Stimulated activated CD4-positive, alpha-beta T cell treated with anti-CD3 and anti-CD28 coated beads, Interleukin-2, amount 100 ng/mL, for 4 hours (primary cell): ENCODE data around the gene CFLAR.
"Not testable (repeated sequence)": the region's sequence is repeated elsewhere in the genome, so short reads cannot be mapped to it uniquely, and the experiment has no call there.

Experiments used
- DNase-seq: peaks from one replicate; pipeline ENCODE4 v3.0.0-alpha.2; 2020; ENCODE audit warnings: low read depth

Gene CFLAR

DNA sequence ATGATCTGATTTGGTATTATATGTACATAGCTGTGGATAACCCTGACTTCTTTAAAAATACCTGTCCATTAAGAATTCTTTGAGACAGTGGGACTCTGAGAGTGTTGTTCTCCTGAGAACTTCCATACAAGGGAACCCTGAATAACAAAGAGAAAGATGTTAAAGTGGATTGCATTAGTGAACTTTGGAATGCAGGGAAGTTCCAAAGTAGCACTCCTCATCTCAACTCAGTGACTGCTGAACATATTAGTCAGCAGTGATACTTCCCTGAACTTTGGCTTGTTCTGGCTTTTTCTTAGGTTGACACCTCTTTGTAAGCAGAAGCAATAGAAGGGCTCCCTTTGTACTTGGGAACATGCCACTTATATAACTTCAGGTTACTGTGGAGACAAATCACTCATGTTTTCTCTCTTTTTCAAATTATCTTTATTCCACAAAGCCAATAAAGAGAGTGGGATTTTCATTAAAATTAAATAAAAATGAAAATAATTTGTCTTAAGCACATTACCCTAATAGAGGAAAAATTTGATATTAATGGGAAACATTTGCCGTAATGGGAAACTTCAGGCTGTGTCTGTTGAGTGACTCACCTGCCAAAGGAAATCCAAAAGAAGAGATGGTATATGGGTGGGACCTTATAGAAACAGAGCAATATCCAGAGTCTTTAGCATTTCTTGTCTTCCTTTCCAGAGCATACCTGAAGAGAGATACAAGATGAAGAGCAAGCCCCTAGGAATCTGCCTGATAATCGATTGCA lies 33.3 kb downstream of the CFLAR start:
- DNase-seq, result no peak

- DNase-seq, result not testable (repeated sequence)
Observed at GRCh38 chr2:201149821-201150165, 33.8 kb downstream of the CFLAR start.

GRCh38 chr2:201150454-201151020 lies 34.6 kb downstream of the CFLAR start:
- no peak for DNase-seq

GRCh38 chr2:201151127-201151981 lies 35.4 kb downstream of the CFLAR start:
- DNase-seq, result no peak

- no peak for DNase-seq
Observed at GRCh38 chr2:201152517-201152916, 36.6 kb downstream of the CFLAR start.

GRCh38 chr2:201152999-201153815 lies 37.2 kb downstream of the CFLAR start:
- no peak for DNase-seq

DNA sequence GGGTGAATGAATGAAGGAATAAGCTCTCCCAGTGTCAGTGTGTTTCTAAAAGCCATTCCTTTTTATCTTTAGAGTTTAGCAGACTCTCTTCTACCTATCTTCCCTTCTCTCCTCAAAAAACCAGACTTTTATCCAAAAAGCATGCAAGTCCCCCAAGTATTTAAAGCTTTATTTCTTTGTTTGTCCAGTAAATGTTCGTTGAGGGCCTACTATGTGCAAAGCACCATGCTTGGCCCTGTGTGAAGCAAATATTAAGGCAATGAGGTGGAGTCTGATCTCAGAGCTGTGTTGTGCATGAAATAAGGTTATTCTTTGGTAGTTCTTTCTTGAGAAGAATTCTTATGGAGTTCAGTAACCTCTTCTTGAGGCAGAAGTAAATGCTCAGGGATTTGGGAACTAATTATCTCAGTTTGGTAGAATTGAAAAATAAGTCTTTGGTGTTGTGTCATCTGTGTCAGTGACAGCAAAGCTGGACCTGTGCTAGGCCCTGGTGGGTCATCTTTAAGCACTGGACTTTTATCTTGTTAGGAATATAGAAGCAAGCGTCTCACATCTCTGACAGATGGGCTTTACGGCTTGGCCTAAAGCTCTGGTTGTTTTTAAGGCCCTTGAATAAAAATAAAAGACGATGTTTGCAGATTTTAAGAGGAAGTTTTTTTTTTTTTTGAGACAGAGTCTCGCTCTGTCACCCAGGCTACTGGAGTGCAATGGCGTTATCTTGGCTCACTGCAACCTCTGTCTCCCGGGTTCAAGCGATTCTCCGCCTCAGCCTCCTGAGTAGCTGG lies 38.8 kb downstream of the CFLAR start:
- no peak for DNase-seq

- DNase-seq, result no peak
Observed at GRCh38 chr2:201156036-201156435, 40.1 kb downstream of the CFLAR start.

DNA sequence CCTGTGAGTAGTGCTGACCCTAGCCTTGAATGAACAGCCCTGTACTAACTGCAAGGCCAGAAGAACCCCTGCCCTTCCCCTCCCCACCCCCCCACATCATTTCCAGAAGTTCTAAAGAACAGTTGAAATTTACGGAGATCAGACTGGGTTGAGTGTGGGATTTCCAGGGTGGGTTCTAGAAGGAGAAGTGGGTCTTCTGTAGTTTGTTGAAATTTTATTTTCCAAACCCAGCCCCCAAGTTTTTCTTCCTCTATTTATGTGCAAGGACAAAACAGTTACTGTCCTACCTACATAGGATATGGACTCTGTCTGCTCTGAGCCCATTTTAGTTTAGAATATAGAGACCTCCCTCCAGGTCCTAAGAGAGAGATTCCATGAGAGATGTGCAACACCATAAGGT lies 40.7 kb downstream of the CFLAR start:
- no peak for DNase-seq

GRCh38 chr2:201157694-201158093 lies 41.7 kb downstream of the CFLAR start:
- no peak for DNase-seq

GRCh38 chr2:201158111-201158929 lies 42.4 kb downstream of the CFLAR start:
- DNase-seq, result peak; percentile 42

DNA sequence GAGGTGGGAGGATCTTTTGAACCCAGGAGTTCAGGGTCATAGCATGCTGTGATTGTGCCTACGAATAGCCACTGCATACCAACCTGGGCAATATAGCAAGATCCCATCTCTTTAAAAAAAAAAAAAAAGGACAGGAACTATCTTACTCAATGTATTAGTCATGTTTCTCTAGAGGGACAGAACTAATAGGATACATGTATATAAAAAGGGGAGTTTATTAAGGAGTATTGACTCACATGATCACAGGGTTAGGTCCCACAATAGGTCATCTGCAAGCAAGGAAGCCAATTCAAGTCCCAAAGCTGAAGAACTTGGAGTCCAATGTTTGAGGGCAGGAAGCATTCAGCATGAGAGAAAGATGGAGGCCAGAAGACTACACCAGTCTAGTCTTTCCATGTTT lies 48.2 kb downstream of the CFLAR start:
- no peak for DNase-seq

DNA sequence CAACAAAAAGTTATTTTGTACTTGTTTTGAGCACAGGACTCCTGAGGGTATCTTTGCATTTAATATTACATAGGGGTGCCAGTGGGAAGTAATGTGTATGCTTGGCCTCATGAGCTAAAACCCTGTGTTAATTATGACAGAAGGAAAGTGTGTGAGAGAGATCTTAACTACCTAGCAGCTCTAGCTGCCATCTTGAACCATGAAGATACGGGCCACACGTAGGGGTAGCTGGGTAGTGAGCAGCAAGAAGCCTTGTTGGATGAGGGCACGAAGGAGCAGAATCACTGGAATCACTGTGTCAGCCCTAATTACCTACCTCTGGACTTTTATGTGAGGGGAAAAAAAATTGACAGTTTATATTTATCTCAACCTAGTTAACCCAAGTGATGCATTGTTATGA lies 51.6 kb downstream of the CFLAR start:
- DNase-seq, result no peak

GRCh38 chr2:201168496-201168895 lies 52.5 kb downstream of the CFLAR start:
- DNase-seq, result not testable (repeated sequence)

DNA sequence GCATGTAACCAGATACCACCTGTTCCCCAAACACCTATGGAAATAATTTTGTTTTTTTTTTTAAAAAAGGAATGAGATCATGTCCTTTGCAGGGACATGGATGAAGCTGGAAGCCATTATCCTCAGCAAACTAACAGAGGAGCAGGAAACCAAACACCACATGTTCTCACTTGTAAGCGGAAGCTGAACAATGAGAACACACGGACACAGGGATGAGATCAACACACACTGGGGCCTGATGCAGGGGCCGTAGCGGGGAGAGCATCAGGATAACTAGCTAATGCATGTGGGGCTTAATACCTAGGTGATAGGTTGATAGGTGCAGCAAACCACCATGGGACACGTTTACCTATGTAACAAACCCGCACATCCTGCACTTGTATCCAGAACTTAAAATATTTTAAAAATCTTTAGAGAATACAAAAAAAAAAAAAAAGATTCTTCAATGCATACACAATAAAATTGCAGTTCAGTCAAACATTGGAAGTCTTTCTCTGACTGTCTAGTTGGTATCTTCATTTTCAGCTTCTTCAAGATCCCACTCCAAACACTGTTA lies 55.4 kb downstream of the CFLAR start:
- DNase-seq, result no peak

DNA sequence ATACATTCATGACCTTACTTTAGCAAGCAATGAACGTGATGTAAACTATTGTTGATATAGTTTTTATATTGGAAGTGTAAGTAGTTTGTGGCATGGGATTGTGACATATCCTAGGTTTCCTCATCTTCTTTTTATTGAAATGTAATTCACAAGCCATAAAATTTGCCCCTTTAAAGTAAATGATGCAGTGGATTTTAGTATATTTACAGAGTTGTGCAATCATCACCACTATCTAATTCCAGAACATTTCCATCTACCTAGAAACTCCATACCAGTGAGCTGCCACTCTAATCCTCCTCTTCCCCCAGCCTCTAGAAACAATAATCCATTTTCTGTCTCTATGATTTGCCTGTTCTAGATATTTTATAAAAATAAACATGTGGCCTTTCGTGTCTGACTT lies 56.3 kb downstream of the CFLAR start:
- no peak for DNase-seq

- no peak for DNase-seq
Observed at GRCh38 chr2:201174687-201175086, 58.7 kb downstream of the CFLAR start.

DNA sequence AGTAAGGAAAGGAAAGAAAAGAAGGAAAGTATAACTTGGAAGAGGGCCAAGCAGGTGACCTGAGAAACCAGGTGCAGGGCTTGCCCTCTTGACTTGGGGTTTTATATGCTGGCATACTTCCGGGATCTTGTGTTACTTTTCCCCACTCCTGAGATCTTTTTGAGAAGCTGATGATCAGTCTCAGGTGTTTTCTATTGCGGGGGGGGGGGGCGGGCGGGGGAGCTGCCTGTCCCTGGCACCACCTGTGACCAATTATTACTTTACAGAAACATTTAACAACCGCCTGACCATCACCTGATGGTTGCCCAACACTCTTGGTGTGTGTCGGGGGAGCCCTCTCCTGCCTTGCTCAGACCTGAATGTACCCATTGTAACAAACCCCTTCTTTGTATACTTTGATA lies 60.1 kb downstream of the CFLAR start:
- DNase-seq, result no peak

DNA sequence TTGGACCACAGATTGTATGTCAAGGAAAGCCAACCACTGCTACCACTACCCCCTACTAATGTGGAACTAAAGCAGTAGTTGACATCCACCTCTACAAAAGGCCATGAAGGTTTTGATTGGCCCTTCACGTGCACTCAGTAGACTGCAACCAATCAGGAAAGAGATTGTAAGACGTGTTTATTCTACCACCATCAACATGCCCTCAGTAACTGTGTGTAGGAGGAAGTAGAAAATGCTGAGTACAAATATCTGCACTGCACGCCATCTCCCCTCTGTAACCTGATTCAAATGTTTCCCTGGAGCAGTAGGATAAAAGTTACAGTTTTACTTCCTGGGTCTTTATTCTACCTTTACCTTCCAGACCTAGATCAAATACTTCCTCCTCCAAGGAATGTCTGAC lies 64.0 kb downstream of the CFLAR start:
- DNase-seq, result no peak

DNA sequence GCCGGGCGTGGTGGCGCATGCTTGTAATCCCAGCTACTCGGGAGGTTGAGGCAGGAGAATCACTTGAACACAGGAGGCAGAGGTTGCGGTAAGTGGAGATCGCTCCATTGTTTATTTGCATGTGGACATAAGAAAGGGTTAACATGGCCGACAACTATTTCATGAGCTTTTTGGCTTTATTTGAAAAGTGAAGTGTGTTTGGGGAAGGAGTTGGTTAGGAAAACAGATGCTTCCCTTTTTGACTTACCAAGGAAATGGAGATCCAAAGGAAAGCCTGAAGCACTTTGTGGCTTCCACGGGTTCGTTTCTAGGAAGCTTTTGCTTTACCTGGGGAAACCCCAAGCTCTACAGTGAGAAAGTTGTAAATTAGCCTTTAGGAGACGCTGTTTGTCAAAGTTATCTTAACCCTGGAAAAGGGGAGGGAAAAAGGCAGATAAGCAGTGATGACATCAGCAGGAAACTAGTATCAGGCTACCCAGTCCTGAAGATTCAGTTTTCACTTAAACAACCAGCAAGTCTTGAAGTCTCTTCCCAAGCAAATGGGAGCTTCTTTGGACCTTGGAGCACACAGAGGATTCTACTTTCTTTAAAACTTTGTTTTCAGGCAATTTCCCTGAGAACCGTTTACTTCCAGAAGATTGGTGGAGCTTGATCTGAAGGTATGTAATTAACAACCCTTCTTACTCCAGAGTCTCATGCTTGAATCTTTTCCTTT lies 66.8 kb downstream of the CFLAR start, which contains the start of gene CASP10:
CASP10 (plus strand) TSS at position 492 of the 715 bp plus-strand sequence. CDS start 2,637 bp downstream, outside the sequence.
- DNase-seq, result peak; percentile 21
